ENCODE results near the gene CCDC188. TPM values are rescaled to one million over a fixed set of nuclear protein-coding genes. Genes with fewer than 3 reads are reported as not detected.

The CCDC188 gene
- total RNA-seq, 3 donors from 2014 or later (not counting 1 experiment from before 2014, with no cell fraction given): 0.64 TPM; not detected in 2

- Histone ChIP-seq H3K27ac (ENCODE audit: low read length) (no peak overlapping the region), H3K27me3 (ENCODE audit: control insufficient read depth, insufficient read depth, low read length) (no peaks in the 10 kb centered on the region), H3K4me1 (ENCODE audit: control insufficient read depth, insufficient read depth, low read length) (no peaks in the 10 kb centered on the region), H3K9me3 (ENCODE audit: control insufficient read depth, insufficient read depth, low read length) (no peaks in the 10 kb centered on the region), H3K36me3 (ENCODE audit: control insufficient read depth, insufficient read depth, low read length) (no peaks in the 10 kb centered on the region), H3K4me3 (ENCODE audit: low read length) (no peak overlapping the region)
- no peak for DNase-seq
- Mint-ChIP-seq H3K4me3 (no peak overlapping the region), H3K27me3 (ENCODE audit: low read depth in 2 of 2) (no peaks in the 10 kb centered on the region), H3K36me3 (no peaks in the 10 kb centered on the region), H3K27ac (no peak overlapping the region), H3K9me3 (no peaks in the 10 kb centered on the region), H3K4me1 (no peaks in the 10 kb centered on the region)
- TF ChIP-seq CTCF (IDR thresholded peaks at IDR 0.05): no peak
- intact Hi-C loops (cut with micrococcal nuclease): no loop called here
- 84% methylated on average over 10 of the region's 10 CpGs for WGBS (ENCODE audit: insufficient coverage)
- ATAC-seq: no peak
Measured at GRCh38 chr22:20198557-20199319, 47.9 kb upstream of the CCDC188 start.

GRCh38 chr22:20197407-20198030 lies 46.7 kb upstream of the CCDC188 start:
- H3K36me3 Mint-ChIP-seq: no peaks in the 10 kb centered on the region
- TF ChIP-seq CTCF (IDR thresholded peaks at IDR 0.05): no peak
- Histone ChIP-seq H3K9me3 (ENCODE audit: control insufficient read depth, insufficient read depth, low read length) (no peaks in the 10 kb centered on the region), H3K4me3 (ENCODE audit: low read length) (no peak overlapping the region), H3K27me3 (ENCODE audit: control insufficient read depth, insufficient read depth, low read length) (no peaks in the 10 kb centered on the region), H3K36me3 (ENCODE audit: control insufficient read depth, insufficient read depth, low read length) (no peaks in the 10 kb centered on the region), H3K27ac (ENCODE audit: low read length) (no peak overlapping the region), H3K4me1 (ENCODE audit: control insufficient read depth, insufficient read depth, low read length) (no peaks in the 10 kb centered on the region)
- no peaks in the 10 kb centered on the region for H3K9me3 Mint-ChIP-seq
- H3K4me1 Mint-ChIP-seq: no peaks in the 10 kb centered on the region
- 90% methylated on average over 17 of the region's 18 CpGs for WGBS (ENCODE audit: insufficient coverage)
- H3K27me3 Mint-ChIP-seq (ENCODE audit: low read depth in 2 of 2): no peaks in the 10 kb centered on the region
- ATAC-seq (no peak), DNase-seq (no peak)
- H3K27ac Mint-ChIP-seq: no peak overlapping the region
- intact Hi-C loops (cut with micrococcal nuclease): no loop called here
- no peak overlapping the region for H3K4me3 Mint-ChIP-seq

- no peaks in the 10 kb centered on the region for H3K36me3 ChIP-seq (ENCODE audit: control insufficient read depth, insufficient read depth, low read length)
- H3K4me1 ChIP-seq (ENCODE audit: control insufficient read depth, insufficient read depth, low read length): no peaks in the 10 kb centered on the region
- TF ChIP-seq CTCF (IDR thresholded peaks at IDR 0.05): no peak
- no peaks in the 10 kb centered on the region for H3K27me3 Mint-ChIP-seq (ENCODE audit: low read depth in 2 of 2)
- H3K9me3 ChIP-seq (ENCODE audit: control insufficient read depth, insufficient read depth, low read length): no peaks in the 10 kb centered on the region
- WGBS (ENCODE audit: insufficient coverage): 89% methylated on average over 19 of the region's 19 CpGs
- intact Hi-C loops (cut with micrococcal nuclease): no loop called here
- no peaks in the 10 kb centered on the region for H3K9me3 Mint-ChIP-seq
- H3K27ac ChIP-seq (ENCODE audit: low read length): no peak overlapping the region
- no peaks in the 10 kb centered on the region for H3K4me1 Mint-ChIP-seq
- ATAC-seq (no peak), DNase-seq (no peak)
- no peak overlapping the region for H3K27ac Mint-ChIP-seq
- no peak overlapping the region for H3K4me3 ChIP-seq (ENCODE audit: low read length)
- no peaks in the 10 kb centered on the region for H3K36me3 Mint-ChIP-seq
- no peaks in the 10 kb centered on the region for H3K27me3 ChIP-seq (ENCODE audit: control insufficient read depth, insufficient read depth, low read length)
- H3K4me3 Mint-ChIP-seq: no peak overlapping the region
Measured at GRCh38 chr22:20196094-20196842, 45.4 kb upstream of the CCDC188 start.

Data from natural killer cell (primary cell).